GM18909 (cell line): ENCODE results near the gene GAPVD1.
"Not testable (repeated sequence)": the region's sequence is repeated elsewhere in the genome, so short reads cannot be mapped to it uniquely, and the experiment has no call there.

Source experiments
- ATAC-seq: cut with Tn5 transposase; IDR thresholded peaks from one replicate; pipeline ENCODE4 v1.9.1; 2021; ENCODE audit warnings: mild to moderate bottlenecking; ENCODE audit not compliant: unreplicated experiment, poor library complexity

The GAPVD1 gene

GRCh38 chr9:125261501-125262293, at the start of gene GAPVD1:
Gene GAPVD1, plus strand, starts transcription at chr9:125261826. Its CDS starts 37,096 bp downstream, at chr9:125298922.
- peak; percentile 93 for ATAC-seq

GRCh38 chr9:125214186-125214585, 47.4 kb upstream of the GAPVD1 start:
- ATAC-seq, result no peak

GRCh38 chr9:125218621-125219020, 43.0 kb upstream of the GAPVD1 start:
- ATAC-seq, result no peak

GRCh38 chr9:125224858-125225257, 36.8 kb upstream of the GAPVD1 start:
- ATAC-seq, result not testable (repeated sequence)

- no peak for ATAC-seq
Measured at GRCh38 chr9:125227761-125228160, 33.9 kb upstream of the GAPVD1 start.

GRCh38 chr9:125233678-125234077, 27.9 kb upstream of the GAPVD1 start:
- ATAC-seq, result no peak

- ATAC-seq, result not testable (repeated sequence)
Measured at GRCh38 chr9:125234099-125234498, 27.5 kb upstream of the GAPVD1 start.

GRCh38 chr9:125235804-125236519, 25.7 kb upstream of the GAPVD1 start:
- no peak for ATAC-seq

- not testable (repeated sequence) for ATAC-seq
Measured at GRCh38 chr9:125236520-125237159, 25.0 kb upstream of the GAPVD1 start.

GRCh38 chr9:125238127-125238914, 23.3 kb upstream of the GAPVD1 start:
- no peak for ATAC-seq

GRCh38 chr9:125238915-125239446, 22.6 kb upstream of the GAPVD1 start:
- no peak for ATAC-seq

- no peak for ATAC-seq
Measured at GRCh38 chr9:125239631-125240597, 21.7 kb upstream of the GAPVD1 start.

- peak; percentile 21 for ATAC-seq
Measured at GRCh38 chr9:125240649-125240999, 21.0 kb upstream of the GAPVD1 start.

- ATAC-seq, result peak; percentile 93
Measured at GRCh38 chr9:125241000-125241862, 20.4 kb upstream of the GAPVD1 start, which contains the start of gene HSPA5. Gene HSPA5, minus strand, starts transcription at chr9:125241343. Its CDS starts 217 bp downstream, at chr9:125241126.

- peak; percentile 21 for ATAC-seq
Measured at GRCh38 chr9:125241863-125242739, 19.5 kb upstream of the GAPVD1 start.

GRCh38 chr9:125243792-125244260, 17.8 kb upstream of the GAPVD1 start:
- no peak for ATAC-seq

GRCh38 chr9:125246261-125246667, 15.4 kb upstream of the GAPVD1 start:
- no peak for ATAC-seq
